Measurements from ENCODE around the gene MPG.
A peak's percentile ranks its signal among the peaks of the same experiment; 100 is the strongest.

Gene MPG

DNA sequence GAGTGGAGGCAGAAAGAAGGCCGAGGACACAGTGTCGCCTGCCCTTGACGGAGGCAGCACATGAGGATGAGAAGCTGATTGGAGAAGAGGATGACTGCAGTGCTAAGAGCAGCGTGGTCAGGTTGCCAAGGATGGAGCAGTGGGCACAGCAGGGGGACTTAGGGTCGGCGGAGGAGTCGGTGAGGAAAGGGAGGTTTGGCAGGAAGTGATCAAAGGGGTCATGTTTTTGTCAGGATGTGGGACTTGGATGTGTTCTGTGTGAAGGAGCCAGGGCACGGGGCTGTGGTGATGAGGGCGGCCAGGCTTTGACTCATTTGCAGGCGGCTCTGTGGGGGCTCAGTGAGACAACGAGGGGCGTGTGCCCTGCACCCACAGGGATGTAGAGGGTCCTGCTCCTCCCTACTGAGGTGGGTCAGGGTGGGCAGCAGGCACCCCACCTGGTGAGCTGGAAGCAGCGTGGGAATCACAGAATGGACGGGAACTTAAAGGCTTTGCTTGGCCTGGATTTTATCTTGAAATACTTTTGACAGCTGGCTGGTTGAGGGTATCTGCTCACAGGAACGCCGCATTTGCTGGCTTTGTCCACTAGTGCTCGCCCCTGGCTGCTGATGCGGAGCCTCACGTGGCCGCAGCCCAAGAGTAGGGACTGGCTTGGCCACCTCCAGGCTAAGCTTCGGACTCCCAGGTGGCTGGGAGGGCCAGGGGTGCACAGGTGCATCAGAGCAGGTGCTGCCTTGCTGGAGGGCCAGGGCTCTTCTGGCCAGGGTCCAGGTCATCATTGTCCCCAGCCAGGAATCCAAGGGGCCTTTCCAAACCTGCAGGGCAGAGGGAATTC, 6.0 kb downstream of the MPG start:
- DNase-seq (ENCODE audit: low spot score): peak; percentile 57

DNA sequence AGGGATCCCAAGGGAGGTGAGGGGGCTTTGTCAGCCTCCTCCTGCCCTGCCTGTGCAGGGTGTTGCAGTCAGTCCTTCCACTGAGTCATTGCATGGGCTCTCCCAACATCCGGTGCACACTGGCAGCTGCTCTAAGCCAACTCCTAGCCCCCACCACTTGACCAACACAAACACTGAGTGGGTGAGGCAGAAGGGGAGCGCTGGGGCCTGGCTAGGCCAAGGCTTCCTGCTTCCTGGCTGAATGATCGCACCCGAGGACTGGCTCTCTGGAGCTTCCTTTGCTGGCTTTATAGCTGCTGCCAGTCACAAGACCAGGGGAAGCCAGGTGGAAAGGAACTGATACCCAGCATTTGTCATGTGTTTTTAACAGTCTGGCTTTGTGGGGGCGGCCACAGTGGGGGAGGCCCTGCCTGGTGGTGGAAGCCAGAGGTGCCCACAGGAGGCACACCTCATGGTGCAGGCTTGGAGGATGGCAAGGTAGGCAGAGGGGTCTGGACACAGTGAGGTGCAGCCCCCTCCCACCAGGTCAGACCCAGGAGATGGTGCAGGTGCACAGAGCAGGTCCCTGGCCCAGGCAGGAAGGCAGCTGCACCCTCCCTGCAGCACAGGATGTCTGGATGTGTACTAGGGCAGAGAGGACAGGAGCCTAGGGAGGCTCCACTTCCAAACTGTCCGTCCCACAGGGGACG, 6.8 kb downstream of the MPG start:
- peak; percentile 98 for DNase-seq (ENCODE audit: low spot score)

DNA sequence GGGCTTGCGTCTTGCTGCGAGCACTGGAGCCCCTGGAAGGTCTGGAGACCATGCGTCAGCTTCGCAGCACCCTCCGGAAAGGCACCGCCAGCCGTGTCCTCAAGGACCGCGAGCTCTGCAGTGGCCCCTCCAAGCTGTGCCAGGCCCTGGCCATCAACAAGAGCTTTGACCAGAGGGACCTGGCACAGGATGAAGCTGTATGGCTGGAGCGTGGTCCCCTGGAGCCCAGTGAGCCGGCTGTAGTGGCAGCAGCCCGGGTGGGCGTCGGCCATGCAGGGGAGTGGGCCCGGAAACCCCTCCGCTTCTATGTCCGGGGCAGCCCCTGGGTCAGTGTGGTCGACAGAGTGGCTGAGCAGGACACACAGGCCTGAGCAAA, 7.4 kb downstream of the MPG start:
- DNase-seq (ENCODE audit: low spot score): no peak

DNA sequence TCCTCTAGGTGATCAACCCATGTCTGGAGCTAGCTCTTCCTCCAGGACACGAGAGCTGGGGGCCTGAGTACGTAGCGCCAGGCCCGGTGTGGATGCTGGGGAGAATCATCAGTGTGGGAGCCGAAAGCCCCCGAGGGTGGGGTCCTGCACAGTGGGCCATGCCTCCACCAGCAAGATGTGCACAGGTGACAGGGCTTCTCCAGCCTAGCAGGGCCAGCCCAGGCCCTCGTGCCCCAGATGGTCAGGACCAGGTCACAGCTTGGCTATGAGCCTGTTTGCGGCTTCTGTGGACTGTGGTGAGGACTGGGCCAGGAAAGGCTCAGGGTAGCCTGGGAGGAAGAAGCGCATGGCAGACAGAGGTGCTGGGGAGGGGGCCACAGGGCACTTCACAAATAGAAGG, 7.8 kb downstream of the MPG start:
- DNase-seq (ENCODE audit: low spot score): no peak

DNA sequence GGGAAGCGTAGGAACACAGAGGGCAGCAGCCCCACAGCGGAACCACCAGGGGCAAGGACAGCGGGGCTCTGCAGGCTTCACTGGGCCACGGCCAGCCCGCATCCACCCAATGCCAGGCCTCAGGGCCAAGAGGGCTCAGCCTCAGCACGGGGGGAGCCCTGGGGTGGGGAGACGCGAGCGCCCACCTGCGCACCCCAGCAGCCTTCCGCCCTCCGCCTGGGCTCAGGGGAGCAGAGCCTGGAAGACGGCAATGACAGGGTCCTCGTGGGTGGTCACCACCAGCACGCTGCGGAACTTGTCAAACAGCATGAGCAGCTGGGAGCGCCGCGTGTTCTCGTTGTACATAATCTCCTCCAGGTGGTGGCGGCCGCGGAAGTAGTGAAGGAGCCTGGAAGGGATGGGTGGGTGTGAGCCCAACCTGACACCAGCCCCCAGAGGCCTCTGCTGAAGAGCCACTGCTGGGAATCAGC, 8.5 kb downstream of the MPG start:
- no peak for DNase-seq (ENCODE audit: low spot score)

DNA sequence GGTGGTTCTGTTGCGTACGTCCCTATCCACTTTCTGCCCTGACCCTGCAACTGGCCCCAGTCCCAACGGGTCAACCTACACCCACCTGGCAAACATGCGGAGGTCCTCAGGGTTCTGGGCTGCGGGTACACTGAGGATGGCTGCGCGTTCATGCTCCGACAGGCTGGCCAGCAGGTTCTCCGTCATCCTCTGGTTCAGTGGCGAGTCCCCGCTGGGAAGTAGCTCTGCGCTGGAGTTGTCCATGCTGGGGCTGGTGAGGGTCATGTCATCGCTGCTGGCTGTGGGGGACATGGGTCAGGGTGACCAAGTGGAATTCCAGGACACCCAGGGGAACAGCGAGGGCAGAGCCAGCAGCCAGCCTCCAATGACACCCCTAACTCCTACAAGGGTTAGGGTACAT, 10.6 kb downstream of the MPG start:
- no peak for DNase-seq (ENCODE audit: low spot score)

DNA sequence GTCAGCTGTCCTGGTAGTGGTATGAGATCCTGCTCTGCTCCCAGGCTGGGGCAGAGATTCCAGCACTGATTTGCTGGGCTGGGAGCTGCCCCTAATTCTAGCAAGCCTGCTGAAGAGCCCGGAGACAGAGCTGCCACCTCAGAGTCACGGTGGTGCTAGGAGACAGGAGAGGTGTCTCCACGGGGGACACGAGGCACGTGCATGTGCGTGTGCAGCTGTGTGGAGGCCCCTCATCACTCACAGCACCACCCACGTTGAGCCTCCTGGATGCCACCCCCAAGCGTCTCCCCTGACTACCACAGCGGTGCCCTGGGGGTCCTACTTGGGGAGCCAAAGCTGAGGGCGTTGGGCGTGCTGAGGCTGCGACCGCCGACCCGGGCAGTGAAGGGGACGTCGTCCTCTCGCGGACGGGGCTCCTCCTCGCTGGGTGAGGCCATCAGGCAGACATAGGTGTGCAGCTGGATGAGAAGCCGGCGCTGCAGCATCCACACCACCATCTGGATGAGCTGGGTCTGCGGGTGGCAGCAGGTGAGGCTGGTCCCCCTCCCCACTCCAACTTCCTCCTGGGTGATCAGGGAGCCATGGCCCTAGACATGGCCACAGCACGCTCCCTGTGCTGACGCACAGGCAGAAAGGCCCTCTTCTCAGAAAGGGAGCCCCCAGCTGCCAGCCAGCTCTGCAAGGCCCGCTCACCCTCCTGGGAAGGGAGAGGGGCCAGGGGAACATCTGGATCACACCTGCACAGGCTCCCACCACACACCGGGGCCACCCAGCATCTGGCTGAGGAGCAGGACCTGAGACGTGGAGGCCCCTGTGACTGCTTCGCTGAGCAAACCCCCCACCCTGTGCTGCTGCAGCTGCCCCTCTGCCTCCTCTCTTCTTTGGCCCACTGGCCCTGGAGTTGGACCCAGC, 11.6 kb downstream of the MPG start:
- DNase-seq (ENCODE audit: low spot score): no peak

DNA sequence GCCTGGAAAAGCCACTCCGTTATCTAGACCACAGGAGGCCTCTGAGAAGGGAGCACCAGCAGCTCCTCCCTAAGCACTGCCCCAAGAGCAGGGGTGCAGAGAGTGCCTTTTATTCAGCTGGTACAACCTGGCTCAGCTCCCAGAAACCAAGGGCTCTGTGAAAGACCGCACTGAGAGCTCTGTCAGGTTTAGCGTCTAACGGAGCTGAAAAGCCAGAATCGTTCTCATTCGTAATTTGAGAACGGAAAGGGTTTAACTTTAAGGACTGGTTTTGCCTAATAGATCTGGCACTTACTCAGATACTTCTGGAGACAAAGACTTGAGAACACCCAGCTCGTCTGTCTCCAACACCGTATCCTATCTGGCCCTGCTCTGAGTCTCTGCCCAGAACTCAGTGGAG, 13.5 kb downstream of the MPG start:
- DNase-seq (ENCODE audit: low spot score): no peak

DNA sequence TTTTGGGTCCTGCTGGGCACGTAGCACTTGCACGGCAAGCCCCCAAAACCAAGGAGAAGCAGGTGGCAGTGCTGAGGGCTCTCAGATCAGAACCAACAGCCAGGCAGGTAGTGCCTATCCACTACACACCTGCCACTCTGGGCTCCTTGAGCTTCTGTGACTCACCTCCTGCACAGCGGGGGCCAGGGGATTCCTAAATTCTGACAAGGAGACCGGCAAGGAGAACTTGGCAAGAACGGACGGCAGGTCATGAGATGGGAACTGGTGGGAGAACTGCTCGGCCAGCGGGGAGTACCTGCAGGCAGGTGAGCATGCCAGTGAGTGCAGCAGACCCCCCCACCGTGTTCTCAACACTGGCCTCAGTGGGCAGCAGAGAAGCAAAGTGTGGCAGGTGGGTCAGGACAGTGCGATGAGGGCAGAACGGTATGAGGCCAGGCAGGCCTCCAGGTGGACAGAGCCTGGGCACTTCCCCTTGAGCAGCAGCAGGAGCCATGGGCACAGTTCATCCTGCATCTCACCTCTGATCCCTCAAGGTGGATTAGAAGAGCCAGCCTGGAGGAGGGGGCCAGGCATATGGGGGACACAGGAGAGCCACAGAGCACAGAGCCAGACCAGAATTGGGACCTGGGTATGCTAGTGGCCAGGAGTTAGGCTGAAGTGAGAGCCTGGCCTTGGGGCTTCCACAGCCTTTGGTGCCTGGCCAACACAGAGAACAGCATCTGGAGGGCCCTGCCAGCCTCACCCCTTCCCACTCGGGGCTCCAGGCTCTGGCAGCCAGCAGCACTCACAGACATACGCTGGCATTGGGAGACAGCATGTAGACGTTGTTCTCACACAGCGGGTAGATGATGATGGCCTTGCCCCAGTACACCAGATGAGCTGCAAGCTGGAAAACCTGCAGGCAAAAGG, 14.7 kb downstream of the MPG start:
- no peak for DNase-seq (ENCODE audit: low spot score)

DNA sequence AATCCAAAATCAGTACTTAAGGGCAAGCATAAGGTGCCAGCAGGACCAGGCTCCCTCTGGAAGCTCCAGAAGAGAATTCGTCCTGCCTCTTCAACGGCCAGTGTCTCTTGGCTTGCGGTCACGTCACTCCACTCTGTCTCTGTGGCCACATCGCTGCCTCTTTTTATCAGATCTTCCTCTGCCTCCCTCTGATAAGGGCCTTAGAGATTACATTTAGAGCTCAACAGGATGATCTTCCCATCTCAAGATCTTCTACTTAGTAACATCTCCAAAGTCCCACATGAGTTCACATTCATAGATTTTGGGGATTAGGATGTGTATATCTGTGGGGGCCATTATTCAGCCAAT, 16.9 kb downstream of the MPG start:
- DNase-seq (ENCODE audit: low spot score): no peak

DNA sequence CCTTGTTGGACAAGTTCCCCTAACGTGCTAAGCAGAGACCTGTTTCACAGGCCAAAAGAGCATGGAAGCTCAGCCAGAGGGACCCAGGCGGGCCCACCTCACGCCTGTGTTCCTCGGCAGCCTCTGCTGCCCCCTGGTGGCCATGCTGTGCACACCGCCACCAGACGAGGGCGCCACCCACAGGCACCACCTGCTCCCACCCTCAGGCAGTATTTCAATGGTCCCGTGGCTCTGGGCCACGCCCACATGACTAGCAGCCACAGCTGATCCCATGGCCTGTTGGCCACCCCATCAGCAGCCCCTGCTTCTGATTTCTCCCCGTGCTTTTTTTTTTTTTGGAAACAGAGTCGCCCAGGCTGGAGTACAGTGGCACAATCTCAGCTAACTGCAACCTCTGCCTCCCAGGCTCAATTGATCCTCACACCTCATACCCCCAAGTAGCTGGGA, 18.9 kb downstream of the MPG start:
- peak; percentile 97 for DNase-seq (ENCODE audit: low spot score)

DNA sequence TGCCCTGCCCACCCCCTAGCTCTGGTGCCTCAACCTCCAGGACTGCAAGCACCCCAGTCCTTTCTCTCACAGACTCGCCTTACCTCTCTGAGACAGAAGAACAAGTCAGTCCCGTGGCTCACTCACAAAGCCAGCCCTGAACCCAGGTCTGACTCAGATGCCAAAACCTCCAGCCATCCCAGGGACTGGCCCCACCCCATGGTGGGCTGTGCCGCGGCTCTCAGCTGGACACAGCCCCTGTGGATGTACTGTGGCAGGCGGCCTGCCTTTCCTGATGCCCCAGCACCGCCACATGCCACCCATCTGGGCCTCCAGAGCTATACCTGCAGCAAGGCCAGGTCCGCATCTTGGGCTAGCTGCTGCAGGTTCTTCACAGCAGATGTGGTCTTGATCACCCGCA, 19.8 kb downstream of the MPG start:
- peak; percentile 44 for DNase-seq (ENCODE audit: low spot score)

DNA sequence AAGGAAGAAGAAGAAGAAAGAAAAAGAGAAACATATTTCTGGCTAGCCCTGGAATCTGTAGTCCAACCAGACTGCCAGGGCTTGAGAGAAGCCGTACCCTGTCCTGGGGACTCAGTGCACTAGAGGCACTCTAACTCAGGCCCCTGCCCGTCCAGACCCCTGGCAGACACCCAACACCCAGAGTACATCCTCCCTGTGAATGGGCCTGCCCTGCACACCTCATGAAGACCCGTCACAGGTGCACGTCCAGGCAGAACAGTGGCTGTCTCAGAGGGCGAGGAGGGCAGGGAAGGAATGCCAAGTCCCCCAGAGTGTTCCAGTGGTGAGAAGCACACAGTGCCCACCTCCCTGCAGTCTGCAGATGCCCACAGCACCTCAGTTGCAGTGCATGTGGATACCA, 23.0 kb downstream of the MPG start:
- DNase-seq (ENCODE audit: low spot score): no peak

DNA sequence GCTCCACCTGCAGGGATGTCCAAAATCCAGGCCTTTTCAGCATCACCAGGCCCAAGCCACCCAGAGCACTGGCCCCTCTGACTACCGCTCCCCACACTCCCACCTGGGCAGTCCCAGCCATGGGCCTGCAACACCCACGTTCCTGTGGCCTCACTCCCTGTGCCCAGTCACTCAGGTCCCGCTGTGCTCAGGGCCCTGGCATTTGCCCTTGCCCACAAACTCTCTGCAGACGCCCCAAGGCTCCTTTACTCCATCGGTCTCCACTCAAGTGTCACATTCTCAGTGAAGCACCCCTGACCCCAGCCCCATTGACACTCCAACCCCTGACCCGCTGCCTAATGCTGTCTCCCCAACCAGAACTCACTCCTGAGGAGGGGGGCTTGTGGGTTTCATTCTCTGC, 23.6 kb downstream of the MPG start:
- no peak for DNase-seq (ENCODE audit: low spot score)

DNA sequence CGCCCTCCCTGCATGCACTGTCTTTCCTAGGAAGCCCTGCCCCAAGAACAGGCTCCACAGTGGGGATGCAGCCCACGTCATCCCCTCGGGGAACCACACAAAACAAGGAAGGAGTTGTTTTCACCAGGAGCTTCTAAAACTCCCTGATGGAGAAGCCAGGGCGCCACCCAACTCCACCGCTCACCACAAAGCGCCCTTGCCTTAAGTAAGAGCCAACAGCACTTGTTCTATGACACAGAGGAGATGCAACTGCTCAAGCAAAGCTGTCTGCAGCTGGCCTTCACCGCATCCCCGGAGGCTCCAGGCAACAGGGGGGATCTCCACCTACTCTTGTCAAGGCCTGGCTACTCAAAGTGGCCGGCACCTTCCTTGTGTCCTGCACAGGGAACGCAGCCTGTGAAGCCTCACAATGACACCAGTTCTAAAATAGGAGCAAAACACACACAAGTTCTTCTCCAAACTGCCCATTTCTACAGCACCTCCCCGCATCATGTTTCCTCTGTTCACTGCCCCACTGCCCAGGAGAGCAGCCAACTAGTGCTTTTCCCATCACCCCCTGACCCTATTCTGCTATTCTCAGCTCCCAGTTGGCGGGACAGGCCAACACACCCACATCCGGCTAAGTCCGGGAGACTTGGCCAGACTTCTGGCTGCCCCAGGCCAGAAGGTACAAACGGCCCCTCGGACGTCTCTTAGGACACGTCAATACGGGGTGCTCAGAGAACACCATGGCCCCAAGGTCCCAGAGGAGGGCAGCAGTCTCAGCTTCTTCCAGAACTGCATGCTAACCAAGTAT, 24.2 kb downstream of the MPG start:
- peak; percentile 48 for DNase-seq (ENCODE audit: low spot score)

DNA sequence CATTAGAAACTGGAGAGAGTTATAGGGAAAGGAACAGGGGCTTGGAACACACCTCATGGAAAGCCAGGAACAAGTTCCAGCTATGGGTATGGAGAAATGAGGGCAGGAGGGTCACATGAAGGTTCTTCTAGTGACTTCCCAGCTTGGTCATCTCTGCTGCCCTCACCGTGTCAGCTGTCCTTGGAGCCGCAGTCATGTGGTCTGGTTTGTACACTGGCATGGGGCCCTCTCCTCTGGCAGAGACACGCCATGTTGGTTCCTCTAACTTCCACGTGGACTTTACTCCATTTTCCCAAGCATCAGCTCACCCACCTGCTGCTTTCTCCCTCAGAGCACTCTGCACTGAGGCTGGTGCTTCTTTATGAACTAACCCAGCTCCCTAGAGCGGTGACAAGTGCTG, 26.3 kb downstream of the MPG start:
- DNase-seq (ENCODE audit: low spot score): no peak

DNA sequence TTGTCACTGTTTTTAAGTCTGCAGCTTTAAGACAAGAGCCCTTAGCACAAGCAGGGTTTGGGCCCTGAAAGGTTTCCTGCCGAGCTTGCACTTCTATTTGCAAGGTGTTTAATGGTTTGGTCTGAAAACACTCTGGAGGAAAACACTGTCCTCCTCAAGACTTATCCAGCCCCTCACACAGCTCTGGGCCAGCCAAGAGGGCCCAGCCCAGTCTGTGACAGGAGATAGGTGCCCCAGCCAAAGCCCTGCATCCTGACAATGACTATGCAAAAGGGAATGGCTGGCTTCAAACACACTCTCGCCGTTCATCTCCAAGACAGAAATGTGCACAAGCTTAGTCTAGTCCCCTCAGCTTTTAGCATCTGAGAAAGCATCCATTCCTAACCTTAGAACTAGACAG, 26.9 kb downstream of the MPG start:
- DNase-seq (ENCODE audit: low spot score): no peak

DNA sequence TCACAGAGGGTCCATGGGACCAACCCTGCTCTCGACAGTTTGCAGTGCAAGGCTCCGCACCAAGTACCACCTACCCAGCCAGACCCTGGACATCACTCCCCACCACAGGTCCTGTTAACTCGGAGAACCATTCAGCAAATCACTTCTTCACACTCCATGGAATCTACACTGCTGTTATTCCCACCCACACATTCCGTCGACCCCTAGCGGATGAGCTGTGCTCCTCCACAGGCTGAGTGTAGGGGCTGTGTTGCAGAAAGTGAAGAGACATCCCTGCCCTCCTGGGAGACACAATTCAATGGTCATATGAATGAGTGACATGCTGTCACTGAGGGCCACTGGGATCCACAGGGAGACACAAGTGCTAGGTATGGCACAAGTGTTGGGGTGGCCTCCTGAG, 27.5 kb downstream of the MPG start:
- no peak for DNase-seq (ENCODE audit: low spot score)

DNA sequence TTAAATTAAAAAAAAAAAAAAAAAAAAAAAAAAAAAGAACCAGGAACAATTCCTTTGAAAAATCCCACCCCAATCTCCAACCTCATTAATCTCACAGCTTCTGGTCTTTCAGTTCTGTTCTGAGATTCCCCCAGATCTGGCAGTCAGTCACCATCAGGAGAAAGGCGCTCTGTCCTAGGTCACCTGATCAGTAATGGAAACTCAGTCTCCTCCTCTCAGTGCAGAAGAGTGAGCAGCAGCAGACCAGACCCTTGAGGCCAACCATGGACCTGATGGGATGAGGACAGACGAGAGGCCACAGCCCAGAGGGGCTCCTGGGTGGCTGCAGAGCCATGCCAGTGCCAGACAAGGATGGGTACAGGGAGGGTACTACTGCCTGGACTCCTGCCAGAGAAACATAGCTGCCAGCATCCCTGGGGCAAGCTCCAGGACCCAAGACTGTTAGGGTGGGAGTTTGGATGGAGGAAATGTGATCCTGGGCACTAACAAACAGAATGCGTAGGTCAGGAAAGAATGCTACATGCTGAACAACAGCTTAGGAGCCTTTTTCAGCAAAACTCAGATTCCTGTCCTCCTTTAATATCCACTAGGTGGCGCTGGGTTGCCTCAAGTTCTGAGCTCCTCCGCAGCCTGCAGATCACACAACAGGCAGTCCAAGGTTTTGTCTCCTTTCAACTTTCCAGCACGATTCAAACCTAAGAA, 28.7 kb downstream of the MPG start:
- DNase-seq (ENCODE audit: low spot score): peak; percentile 80
